HG02623 (cell line): ENCODE data around the gene DLX6.

ENCODE experiments used
- ATAC-seq: cut with Tn5 transposase; IDR thresholded peaks from one replicate; pipeline ENCODE4 v1.9.1; 2021; ENCODE audit warnings: moderate library complexity; ENCODE audit not compliant: unreplicated experiment

DLX6 gene

DNA sequence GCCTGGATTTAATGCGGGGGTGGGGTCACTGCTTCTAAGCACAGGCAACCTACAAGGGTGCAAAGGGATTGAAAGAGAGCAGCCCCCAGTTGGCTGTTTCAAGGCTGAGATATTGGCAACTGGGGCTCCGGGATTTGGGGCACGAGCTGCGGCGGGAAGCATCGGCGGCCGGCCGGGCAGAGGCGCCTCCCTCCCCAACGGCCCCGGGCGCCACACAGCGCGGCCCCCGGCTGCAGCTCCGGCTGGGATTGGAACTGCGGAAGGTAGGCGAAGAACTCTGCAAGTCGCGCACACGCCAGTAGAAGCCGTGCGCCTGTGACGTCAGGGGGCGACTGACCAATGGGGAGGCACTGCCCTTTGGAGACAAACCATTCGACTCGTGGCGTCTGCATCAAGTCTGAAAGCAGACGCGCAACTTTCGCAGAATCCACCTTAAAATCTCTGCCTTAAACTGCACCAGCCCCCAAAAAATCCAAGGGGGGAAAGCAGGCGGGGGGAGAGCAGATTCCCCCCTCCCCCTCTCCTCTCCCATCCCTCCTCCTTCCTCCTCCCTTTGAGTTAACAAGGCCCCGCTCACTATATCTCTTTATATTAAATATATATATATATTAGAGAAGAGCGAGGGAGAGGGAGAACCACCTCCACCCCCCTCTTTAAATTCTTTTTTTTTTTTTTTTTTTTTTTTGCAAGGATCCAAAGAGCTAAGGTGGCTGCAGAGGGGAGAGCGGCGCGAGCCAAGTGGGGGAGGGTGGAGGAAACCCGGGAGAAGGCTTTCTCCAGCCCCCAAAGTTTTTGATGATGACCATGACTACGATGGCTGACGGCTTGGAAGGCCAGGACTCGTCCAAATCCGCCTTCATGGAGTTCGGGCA, at the start of gene DLX6:
Gene DLX6, plus strand, starts transcription at position 371 of the 872 bp plus-strand sequence. Its CDS starts 425 bp downstream, at position 796.
- no peak for ATAC-seq

DNA sequence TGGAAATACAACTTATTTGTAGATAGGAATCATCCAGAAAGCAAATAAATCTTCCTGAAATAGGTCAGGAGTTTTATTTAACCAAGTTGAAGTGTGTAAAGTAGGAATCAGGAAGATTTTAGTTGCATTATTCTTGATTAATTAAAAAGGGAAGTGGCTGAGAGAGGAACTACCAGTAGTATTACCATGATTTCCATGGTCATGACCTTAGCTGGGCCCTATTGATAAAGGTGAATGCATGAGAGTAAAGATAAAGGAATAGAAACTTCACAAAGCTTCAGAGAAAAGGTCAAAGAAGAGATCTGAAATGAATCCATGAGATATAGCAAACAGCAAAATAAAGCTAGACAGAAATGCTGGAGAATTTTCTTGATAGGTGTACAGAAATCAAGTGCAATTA, 46.2 kb upstream of the DLX6 start:
- no peak for ATAC-seq

DNA sequence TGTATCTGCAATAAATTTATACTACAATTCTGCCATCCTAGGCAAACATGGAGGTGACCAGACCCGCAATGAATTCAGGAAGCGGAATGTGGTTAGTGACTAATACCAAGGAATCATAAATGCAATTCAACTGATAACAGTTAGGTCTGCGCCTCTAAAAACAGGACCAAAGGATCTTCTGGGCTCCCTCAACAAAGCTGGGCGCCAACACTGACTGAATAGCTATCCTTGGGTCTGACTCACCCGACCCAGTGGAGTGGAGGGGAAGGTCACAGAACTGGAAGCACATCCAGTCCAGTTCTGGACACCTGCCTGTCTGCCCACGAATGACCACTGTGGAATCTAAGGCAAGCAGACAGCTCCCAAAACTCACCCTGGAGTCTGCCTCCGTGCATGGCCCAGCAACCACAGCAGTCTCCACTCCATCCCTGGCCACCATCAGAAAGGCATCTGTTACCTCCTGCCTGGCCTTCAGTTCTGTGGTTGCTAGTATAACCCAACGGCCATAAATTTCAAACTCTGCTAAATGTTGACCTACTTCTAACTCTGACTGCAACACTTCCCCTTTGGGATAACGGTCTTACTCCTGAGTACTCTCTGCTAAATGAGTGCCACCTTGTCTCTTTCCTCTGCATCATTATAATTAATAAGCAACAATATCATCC, 43.0 kb upstream of the DLX6 start:
- no peak for ATAC-seq

DNA sequence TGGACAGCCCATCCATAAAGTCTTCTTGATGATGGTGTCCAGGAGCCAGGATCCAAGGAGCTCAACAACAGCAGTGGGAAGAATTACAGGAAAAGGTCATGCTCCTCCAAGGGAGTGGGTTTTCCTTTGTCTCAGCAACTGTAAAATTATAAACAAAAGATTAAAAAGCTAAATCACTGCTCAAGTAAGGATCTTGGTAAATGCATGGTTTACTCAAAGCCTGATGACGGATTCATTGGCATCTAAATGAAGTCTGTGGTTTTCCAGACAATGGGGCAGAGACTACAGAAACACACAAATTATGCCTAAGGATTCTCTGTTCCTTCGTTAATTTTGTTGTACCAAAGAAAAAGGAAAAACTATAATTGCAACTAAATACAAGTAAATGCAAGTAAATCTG, 36.4 kb upstream of the DLX6 start:
- ATAC-seq: no peak

DNA sequence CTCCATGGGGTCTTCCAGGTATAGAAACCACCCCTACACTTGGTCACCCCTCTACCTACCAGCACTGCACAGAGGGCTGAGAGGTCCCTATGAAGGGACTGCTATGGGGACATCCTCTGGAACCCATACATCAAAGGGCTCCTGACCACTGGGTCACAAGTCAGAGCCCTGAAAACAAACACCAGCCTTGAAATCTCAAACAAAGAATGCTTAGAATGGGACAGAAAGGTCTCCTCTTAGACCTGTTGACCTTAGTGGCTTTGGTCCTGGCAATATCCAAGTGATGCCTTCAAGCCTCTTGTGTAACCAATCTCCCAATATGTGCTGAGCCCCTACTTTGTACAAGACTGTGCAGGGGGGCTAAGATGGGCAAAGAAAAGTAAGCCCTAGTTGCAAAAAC, 34.6 kb upstream of the DLX6 start:
- no peak for ATAC-seq

DNA sequence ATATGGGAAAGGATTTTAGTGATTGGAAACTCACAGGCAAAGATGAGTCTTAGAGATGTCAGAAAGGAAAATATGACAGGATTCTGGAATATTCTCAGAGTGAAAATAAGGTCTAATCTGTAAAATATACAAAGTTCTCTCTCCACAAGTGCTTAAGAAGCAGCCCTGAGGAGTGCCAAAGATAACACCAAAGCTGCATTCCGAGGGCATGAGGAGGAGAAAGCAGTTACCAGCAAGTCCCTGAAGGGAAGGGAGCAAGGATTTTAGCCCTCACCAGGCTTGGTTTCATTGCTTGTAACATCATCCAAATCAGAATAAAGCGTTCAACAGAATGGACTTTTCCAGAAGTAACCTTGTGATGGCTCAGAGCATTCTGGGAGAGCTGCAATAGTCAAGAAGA, 31.4 kb upstream of the DLX6 start:
- ATAC-seq: no peak

DNA sequence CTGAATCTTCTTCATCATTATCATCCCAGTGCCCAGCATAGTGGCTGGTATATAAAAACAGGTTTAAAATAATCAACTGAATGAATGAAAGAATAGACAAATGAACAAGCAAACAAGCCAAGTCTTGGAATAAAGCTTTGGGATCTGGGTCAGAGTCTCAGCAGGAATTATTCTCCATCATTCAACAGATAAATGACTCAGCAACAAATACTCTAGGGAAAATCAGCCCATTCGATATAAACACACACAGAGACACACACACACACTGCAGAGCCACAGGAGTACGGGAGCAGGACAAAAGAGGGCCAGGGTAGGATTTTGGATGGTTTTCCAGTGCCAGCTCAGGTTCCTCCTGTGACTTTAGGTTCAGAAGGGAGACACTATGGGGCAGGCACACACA, 29.2 kb upstream of the DLX6 start:
- no peak for ATAC-seq

DNA sequence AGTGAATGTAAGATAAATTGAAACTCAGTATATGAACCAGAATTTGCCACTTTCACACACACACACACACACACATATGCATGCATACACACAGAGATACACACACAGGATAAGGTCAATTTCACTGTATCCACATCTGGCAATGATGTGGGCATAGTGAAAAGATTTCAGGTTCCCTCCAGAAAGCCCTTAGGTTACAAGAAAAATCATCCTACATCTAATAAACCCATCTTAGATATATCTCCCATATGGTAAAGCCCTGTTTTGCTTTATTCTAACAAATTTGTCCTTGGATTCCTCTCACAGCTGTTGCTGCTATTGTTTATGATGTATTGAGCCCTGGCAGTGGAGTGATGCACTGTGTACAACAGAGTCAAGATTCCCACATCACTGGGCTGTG, 27.9 kb upstream of the DLX6 start:
- ATAC-seq: no peak

DNA sequence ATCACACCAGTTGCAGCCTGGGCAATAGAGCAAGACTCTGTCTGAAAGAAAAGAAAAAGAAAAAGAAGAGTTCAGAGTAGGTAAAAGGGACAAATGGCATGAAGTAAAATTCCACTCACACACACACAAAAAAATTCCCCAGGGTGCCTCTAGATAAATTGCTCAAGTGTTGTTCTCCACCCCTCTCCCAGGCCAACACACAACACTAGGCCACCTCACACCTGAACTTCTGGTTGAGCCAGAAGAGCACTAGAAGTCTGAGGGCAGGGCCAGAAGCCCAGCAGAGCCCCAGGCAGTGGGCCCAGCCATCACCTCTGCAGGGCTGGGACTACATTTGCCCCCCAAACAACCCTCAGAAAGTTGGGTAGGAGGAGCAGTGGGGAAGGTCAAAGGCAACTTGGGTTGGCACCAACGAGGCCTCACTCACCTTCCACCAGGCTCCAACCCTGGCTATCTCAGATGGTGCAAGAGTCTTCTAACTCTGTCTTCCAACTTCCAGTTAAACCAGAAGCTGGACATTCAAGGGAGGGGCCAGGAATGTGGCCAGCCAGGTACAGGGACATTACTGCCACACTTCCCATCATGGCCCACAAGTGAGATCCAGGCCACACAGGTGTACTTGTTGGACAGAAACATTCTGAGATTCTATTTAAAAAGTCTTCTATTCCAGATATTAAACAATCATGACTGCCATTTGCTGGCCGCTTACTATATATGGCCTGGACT, 25.6 kb upstream of the DLX6 start:
- ATAC-seq: no peak

DNA sequence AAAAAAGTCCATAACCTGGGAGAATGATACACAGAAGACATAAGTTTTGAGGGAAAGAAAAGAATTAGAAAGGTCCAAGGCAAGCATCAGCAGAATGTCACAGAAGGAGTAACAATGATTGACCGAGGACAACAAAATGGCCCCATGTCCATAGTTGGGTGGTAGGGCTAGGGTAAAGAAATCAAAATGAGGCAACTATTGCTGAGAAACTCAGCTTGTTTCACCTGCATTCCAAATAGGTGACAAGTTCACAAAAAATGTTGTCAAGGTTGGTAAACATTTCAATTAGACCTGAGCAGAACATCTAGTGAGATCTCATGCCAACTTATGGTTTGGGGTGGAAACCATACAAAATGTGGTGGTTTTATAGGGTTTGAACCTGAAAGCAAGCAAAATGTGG, 22.8 kb upstream of the DLX6 start:
- no peak for ATAC-seq

DNA sequence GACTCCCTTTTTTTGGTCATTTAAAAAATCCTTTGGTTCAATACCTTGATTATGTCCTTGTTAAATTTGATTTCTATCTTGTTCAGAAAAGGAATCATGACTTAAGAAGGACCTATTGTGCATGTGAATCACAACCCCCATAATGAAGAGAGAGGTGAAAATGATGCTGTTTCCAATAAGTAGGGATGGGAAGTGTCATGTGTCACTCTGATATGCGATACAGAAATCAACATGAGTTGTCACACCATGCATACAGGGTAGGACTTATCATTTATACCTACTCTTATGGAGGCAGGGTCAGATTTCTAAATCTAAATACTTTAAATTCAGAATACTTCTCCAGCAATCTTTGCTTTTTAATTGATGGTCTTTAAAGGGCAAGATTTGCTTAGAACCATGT, 19.4 kb upstream of the DLX6 start:
- ATAC-seq: no peak

DNA sequence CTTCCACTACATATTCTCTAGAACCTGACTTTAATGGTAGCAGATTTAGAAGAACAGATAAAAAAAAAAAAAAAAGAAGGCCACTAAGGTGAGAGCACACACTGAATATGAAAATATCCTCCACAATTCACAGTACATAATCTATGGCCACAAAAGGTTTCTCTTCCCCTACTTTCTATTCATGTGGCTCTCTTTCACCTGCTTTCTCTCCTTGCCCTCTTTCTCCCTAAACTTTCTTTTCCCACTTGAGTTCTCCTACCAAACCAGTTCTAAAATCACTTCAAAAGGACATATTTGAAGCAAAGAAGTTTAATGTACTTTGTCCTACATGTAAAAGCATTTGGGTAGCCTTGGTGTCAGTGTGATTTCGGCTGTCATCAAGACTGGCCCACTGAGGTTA, 18.5 kb upstream of the DLX6 start:
- ATAC-seq: no peak

DNA sequence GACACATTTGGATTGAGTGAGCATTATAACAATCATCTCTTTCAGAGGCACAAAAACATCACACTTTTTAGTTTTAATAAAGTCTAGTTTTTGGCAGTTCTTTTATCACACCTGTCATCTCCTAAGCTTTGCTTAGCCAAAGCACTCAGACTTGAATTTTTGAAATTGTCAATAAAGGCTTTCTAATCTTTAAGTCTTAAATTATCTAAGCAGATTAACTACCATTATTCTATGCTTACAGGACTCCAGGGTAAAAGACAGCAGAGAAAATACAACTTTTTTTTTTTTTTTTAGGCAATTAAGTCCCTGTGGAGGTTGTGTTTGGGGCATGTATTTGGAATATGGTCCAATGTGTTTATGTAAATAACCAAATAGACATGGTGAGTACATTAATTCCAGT, 17.6 kb upstream of the DLX6 start:
- ATAC-seq: no peak

DNA sequence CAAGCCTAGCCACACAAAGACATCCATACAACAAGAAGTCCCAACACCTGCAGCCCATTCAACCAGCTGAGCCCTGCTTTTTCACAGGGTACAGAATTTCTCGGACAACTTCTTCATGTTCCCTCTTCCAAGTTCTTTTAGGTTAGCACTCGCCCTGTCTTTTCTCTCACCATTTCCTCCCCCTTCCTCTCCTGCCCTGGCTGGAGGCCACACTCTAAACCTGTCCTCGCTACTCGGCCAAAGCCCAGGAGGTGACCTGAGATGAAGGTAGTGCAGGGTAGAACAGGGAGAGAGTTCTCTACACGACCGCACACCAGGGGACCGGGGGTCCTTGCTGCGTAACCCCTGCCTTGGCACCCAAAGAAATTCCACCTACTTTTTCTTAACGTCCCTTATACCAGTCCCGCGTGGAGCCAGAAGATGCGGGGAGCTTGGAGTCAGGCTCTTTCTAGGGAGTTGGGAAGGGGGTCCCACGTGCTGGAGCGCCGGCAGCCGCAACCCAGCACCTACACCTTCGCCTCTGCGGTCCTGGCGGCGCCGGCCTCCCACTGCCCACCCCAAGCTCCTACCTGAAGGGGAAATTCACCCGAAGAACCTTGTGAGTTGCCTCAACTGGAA, 16.0 kb upstream of the DLX6 start:
- ATAC-seq: no peak

DNA sequence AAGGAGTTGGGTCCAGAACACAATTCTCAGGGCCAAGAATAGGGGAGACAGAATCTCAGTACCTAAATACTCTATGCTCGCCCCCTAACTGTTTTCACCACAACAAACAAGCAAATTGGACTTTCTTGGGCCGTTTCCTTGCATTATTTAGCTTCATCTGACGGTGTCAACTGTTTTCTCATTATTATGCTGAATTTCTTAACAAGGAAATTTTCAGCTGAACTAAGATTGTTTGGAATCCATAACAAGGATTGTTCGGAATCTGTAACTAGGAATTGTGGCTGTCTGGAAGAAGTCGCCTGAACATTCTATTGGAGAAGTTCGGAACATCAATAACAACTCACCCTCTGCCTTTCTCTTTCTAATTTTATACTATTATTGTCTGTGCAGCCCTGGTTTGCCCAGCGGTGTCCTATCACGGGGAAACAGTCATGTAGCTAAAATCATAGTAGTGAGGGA, 15.5 kb upstream of the DLX6 start:
- ATAC-seq: no peak

DNA sequence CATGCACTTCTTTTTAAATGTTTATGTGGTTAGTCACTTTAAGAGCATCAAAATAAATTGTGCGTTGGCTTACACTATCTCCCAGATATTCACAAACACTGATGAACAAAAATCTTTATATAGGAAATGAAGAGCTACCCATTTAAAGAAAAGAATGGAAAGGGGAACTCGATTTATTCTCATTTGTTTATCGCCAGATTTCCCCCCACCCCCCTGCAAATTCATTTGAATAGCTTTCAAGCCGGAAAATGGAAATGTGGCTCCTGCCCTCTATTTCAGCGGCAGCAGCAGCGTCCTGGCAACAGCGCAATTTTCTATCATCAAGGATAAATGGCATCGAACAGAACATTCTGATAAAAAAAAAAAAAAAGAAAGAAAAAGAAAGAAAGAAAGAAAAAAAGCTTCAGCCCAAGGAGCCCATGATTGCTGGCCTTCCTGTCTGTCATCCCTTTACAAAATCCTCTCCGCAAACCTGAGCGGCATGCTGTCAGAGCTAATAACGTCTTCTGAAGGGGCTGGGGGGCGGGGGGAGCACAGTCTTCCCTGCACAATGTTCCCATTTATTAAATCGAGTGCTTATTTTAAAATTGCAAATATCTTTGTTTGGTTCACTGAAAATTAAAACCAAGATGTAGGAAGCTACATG, 13.7 kb upstream of the DLX6 start:
- ATAC-seq: no peak

DNA sequence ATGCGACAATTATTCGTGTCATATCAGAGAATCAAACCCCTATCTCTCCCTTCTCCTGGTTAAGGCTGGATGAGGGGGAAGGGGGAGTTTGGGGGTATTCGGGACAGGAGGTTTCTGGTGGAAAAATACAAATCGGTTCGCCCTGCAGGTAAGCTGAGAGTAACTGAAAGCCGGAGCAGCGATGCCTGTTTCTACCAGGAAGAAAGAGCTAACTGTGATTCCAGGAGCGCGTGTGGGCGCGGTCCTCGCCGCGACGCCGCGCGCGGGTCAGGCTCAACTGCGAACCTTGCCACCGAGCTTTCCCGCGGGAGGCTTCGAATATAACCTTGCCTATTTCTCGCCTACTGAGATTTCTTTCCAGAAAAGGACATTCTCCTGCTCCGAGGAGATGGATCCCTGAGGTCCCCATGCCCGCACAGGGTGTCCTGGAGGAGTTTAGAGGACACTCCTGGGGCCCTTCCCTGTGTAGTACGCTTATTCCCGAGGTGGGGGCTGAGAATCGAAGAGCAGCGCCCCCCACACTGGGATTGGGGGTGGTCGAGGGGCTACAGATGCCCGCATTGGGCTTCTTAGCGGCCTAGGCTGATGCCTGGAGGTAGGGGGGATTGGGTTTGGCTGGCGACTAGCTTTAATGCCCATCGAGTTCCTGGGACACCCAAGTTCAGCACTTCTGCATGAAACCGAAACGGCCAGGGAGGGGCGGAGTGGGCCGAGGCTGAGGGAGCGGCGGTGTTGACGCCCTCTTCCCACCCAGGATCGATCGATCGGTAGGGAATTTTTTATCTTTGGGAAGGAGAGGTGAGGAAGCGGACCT, 13.0 kb upstream of the DLX6 start:
- no peak for ATAC-seq

DNA sequence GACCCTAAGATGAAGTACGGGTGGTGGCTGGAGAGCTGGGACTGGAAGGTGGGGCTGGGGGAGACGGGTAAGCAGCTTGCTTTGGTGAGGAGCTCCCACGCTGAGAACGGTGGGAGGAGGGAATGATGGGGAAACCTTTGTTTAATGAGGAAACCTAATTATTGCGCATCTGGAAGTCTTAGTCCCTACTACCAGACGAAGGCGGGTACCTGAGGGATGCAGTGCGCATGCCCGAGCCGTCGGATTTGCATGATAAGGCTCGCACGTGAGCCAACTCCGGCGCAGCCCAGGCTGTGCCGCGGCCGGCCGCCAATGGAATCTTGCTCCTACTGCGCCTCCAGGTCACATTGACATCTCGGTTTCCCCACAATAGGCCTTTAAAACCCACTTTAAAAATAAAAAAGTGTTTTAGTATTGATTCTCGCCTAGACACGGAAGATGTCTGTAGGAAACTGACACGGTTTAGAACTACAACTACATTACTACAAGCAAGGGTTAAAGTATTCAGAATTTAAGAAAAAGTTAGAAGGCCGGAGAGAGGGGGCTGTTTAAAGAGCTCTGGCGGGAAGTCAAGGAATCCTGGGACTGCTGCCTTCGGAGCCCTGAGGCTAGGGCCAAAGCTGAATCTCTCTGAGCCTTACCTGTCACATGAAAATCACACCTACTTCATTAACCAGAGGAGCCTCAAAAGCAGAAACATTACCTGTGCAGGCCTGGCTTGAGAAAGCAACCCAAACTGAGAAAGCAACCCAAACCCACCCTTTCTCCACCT, 12.1 kb upstream of the DLX6 start:
- ATAC-seq: no peak

DNA sequence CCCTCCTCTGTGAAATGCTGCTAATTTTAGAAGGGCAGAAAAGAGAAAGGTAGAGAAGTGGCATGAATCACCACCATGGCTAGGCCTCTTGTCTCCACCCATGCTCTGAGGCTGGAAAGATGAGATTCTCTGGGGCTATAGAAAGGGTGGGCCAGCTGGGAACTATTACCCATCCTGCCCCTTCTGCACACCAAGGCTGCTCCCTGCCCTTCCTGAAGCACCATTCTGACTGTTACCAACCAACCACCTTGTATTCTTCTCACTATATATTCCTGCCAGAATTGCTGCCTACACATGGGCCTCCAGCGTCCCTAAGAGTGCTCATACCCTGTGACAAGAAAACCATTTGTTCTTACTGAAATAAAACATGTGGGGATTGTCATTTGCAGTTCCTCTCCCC, 11.4 kb upstream of the DLX6 start:
- ATAC-seq: no peak
